Smooth muscle cell (in vitro differentiated cells): ENCODE results near the gene RFTN2. TPM values are rescaled to one million over a fixed set of nuclear protein-coding genes. Genes with fewer than 3 reads are reported as not detected.

ENCODE experiments used
- DNase-seq: peaks from one replicate; lab custom pipeline; 2025; ENCODE audit not compliant: unreplicated experiment; lab: John Stamatoyannopoulos, UW
- H2AFZ ChIP-seq: fragments of 200-600 bp; sonication (generic); 2 replicates; pipeline ENCODE4 v1.6.0; 2016; ENCODE audit warnings: antibody characterized with exemption, low read depth, mild to moderate bottlenecking
- H3F3A ChIP-seq: fragments of 200-600 bp; sonication (generic); 2 replicates; pipeline ENCODE4 v1.6.0; 2017; ENCODE audit warnings: antibody characterized with exemption, low read depth
- H3K27ac ChIP-seq: fragments of 200-600 bp; sonication (generic); 2 replicates; pipeline ENCODE4 v1.5.1; 2016; ENCODE audit warnings: low read depth, mild to moderate bottlenecking
- H3K27me3 ChIP-seq: fragments of 200-600 bp; sonication (generic); 2 replicates; pipeline ENCODE4 v1.6.1; 2016; ENCODE audit warnings: low read depth, mild to moderate bottlenecking
- H3K36me3 ChIP-seq: fragments of 200-600 bp; sonication (generic); 2 replicates; pipeline ENCODE4 v1.5.1; 2016; ENCODE audit warnings: low read depth
- H3K4me1 ChIP-seq: fragments of 200-600 bp; sonication (generic); 2 replicates; pipeline ENCODE4 v1.5.1; 2016; ENCODE audit warnings: low read depth
- H3K4me2 ChIP-seq: fragments of 200-600 bp; sonication (generic); 2 replicates; pipeline ENCODE4 v1.6.0; 2016; ENCODE audit warnings: mild to moderate bottlenecking
- H3K4me3 ChIP-seq: fragments of 200-600 bp; sonication (generic); 2 replicates; pipeline ENCODE4 v1.5.1; 2016; ENCODE audit warnings: mild to moderate bottlenecking
- H3K79me2 ChIP-seq: fragments of 200-600 bp; sonication (generic); 2 replicates; pipeline ENCODE4 v1.6.0; 2016; ENCODE audit warnings: low read depth, mild to moderate bottlenecking
- H3K9ac ChIP-seq: fragments of 200-600 bp; sonication (generic); 2 replicates; pipeline ENCODE4 v1.6.0; 2016; ENCODE audit warnings: low read depth
- H3K9me3 ChIP-seq: fragments of 200-600 bp; sonication (generic); replicated peaks from 2 replicates; pipeline ENCODE4 v1.5.1; 2016; ENCODE audit warnings: low read depth
- H4K20me1 ChIP-seq: fragments of 200-600 bp; sonication (generic); 2 replicates; pipeline ENCODE4 v1.6.0; 2016; ENCODE audit warnings: low read depth
- CTCF ChIP-seq: fragments of 200-600 bp; sonication (generic); IDR thresholded peaks from 2 replicates; pipeline ENCODE4 v1.5.1; 2017; ENCODE audit warnings: borderline replicate concordance, mild to moderate bottlenecking, antibody characterized with exemption; ENCODE audit not compliant: insufficient read depth, poor library complexity, severe bottlenecking
- WGBS: methylation state at CpG from one replicate; pipeline ENCODE4 v1.1.7; 2016; ENCODE audit warnings: low lambda C conversion rate; 5-methylcytosine and 5-hydroxymethylcytosine counted together
- polyA plus RNA-seq: library from polyadenylated mRNA; unstranded; fragments of >200 nt; fragmentation: Nextera tagmentation; extraction: Ambion mirVana; gene quantifications from 2 replicates; pipeline ENCODE4 v1.2.1, GENCODE V29; 2016
- total RNA-seq: library from RNA; depleted of rRNA; stranded (reverse); fragments of >200 nt; gene quantifications from 2 replicates; pipeline ENCODE4 v1.2.3, GENCODE V29; 2014

RFTN2 gene
- total and polyA plus RNA-seq, 2 experiments from 2014 or later, result 9.5 to 15.9 TPM

- Histone ChIP-seq H4K20me1 (no peaks in the 10 kb centered on the region), H3K9me3 (no peaks in the 10 kb centered on the region), H3K36me3 (no peaks in the 10 kb centered on the region), H3K4me3 (peak overlapping the region; percentile 83), H3K4me1 (peaks cover 33% of the 10 kb centered on the region), H3K27ac (no peak overlapping the region), H3K27me3 (no peaks in the 10 kb centered on the region), H2AFZ (no peak overlapping the region), H3K4me2 (peak overlapping the region; percentile 100), H3K79me2 (peaks cover 35% of the 10 kb centered on the region), H3K9ac (no peak overlapping the region), H3F3A (no peaks in the 10 kb centered on the region)
- no peak for TF ChIP-seq CTCF
- 33% methylated on average over 5 of the region's 5 CpGs for WGBS
- no peak for DNase-seq
Measured at GRCh38 chr2:197706839-197707207, 31.4 kb upstream of the RFTN2 start.

GRCh38 chr2:197705912-197706838 lies 30.8 kb upstream of the RFTN2 start:
- DNase-seq, result no peak
- peaks cover 33% of the 10 kb centered on the region for H3K4me1 ChIP-seq
- peaks cover 35% of the 10 kb centered on the region for H3K79me2 ChIP-seq
- H2AFZ ChIP-seq, result peak overlapping the region; percentile 94
- TF ChIP-seq CTCF, result no peak
- no peaks in the 10 kb centered on the region for H3K9me3 ChIP-seq
- no peaks in the 10 kb centered on the region for H3F3A ChIP-seq
- peak overlapping the region; percentile 100 for H3K4me2 ChIP-seq
- H3K4me3 ChIP-seq, result peak overlapping the region; percentile 83
- H4K20me1 ChIP-seq, result no peaks in the 10 kb centered on the region
- no peaks in the 10 kb centered on the region for H3K36me3 ChIP-seq
- WGBS, result 6% methylated on average over 38 of the region's 38 CpGs
- H3K27me3 ChIP-seq, result no peaks in the 10 kb centered on the region
- peak overlapping the region; percentile 44 for H3K9ac ChIP-seq
- no peak overlapping the region for H3K27ac ChIP-seq

GRCh38 chr2:197705121-197705911 lies 29.9 kb upstream of the RFTN2 start, which contains the start of gene MARS2:
MARS2 (plus strand) TSS chr2:197705369; CDS start chr2:197705406, 37 bp downstream.
- peak; percentile 79 for DNase-seq

More at GRCh38 chr2:197705121-197705911, 29.9 kb upstream of the RFTN2 start, which contains the start of gene MARS2:
- under 1% methylated on average over 75 of the region's 86 CpGs for WGBS
- Histone ChIP-seq H3K27me3 (no peaks in the 10 kb centered on the region), H3K4me1 (peaks cover 33% of the 10 kb centered on the region), H3K4me3 (peak within 1 kb of the TSS; percentile 83), H2AFZ (peak within 1 kb of the TSS; percentile 99), H3K9me3 (no peaks in the 10 kb centered on the region), H3K27ac (peak within 1 kb of the TSS; percentile 72), H3F3A (no peaks in the 10 kb centered on the region), H3K36me3 (no peaks in the 10 kb centered on the region), H4K20me1 (no peaks in the 10 kb centered on the region), H3K4me2 (peak within 1 kb of the TSS; percentile 100), H3K79me2 (peaks cover 35% of the 10 kb centered on the region), H3K9ac (peak within 1 kb of the TSS; percentile 74)
- TF ChIP-seq CTCF, result no peak
